Measurements from ENCODE around the gene KDM3B.
"Not testable (repeated sequence)": the region's sequence is repeated elsewhere in the genome, so short reads cannot be mapped to it uniquely, and the experiment has no call there.

KDM3B gene

DNA sequence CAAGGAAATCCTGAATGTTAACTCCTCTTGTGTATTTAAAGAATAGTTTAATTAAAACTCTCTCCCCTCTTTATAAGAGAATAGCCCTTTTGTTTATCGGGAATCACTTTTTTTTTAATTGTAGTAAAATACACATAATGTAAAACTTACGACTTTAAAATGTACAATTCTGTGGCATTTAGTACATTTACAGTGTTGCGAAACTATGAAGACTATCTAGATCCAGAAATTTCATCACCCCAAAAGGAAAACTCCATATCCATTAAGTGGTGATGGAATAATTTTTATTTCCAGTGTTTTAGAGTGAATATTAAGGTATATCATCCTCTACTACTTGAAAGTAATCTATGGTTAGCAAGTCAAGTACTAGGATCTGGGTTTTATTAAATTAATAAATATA lies 36.8 kb downstream of the KDM3B start:
- peaks cover 68% of the 10 kb centered on the region for H3K36me3 ChIP-seq (ENCODE audit: control insufficient read depth, low read length)

DNA sequence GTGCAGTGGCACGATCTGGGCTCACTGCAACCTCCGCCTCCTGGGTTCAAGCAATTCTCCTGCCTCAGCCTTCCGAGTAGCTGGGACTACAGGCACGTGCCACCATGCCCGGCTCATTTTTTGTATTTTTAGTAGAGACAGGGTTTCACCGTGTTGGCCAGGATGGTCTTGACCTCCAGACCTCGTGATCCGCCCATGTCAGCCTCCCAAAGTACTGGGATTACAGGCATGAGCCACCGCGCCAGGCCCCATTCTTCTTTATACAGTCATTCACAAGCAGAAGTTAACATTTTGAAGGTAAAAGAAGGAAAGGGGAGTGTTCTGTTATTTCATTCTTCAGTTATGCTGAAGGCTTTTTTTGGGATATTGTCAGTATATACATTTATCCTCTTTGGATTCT lies 37.4 kb downstream of the KDM3B start:
- not testable (repeated sequence) for H3K27me3 ChIP-seq (ENCODE audit: control insufficient read depth, low read length); H3K4me3 ChIP-seq (ENCODE audit: low read length); H3K79me2 ChIP-seq (ENCODE audit: control insufficient read depth, low read length); H3K4me1 ChIP-seq (ENCODE audit: control insufficient read depth, low read length); H3K9me2 ChIP-seq (replicated peaks; ENCODE audit: control insufficient read depth, low read length); H3K27ac ChIP-seq (ENCODE audit: low read depth, low read length); H4K20me1 ChIP-seq (ENCODE audit: control insufficient read depth, insufficient read depth, low read depth, low read length); H3K9me3 ChIP-seq (ENCODE audit: control insufficient read depth, insufficient read depth, low read length); H3F3A ChIP-seq (ENCODE audit: control insufficient read depth, insufficient read depth); H3K4me2 ChIP-seq (ENCODE audit: low read length)
- H3K36me3 ChIP-seq (ENCODE audit: control insufficient read depth, low read length), result peaks cover 74% of the 10 kb centered on the region

More for the DNA sequence above, 36.8 kb downstream of the KDM3B start:
- Histone ChIP-seq H4K20me1 (ENCODE audit: control insufficient read depth, insufficient read depth, low read depth, low read length) (no peaks in the 10 kb centered on the region), H3F3A (ENCODE audit: control insufficient read depth, insufficient read depth) (no peaks in the 10 kb centered on the region), H3K9me3 (ENCODE audit: control insufficient read depth, insufficient read depth, low read length) (no peaks in the 10 kb centered on the region), H3K27me3 (ENCODE audit: control insufficient read depth, low read length) (no peaks in the 10 kb centered on the region), H3K27ac (ENCODE audit: low read depth, low read length) (no peak overlapping the region), H3K9me2 (replicated peaks; ENCODE audit: control insufficient read depth, low read length) (no peaks in the 10 kb centered on the region), H3K4me1 (ENCODE audit: control insufficient read depth, low read length) (no peaks in the 10 kb centered on the region), H3K4me3 (ENCODE audit: low read length) (no peak overlapping the region), H3K4me2 (ENCODE audit: low read length) (no peak overlapping the region), H3K79me2 (ENCODE audit: control insufficient read depth, low read length) (no peaks in the 10 kb centered on the region)
- no peak for TF ChIP-seq EZH2phosphoT487 (IDR thresholded peaks at IDR 0.05; ENCODE audit: borderline replicate concordance, low read length)
- TF ChIP-seq, protein P1, sequence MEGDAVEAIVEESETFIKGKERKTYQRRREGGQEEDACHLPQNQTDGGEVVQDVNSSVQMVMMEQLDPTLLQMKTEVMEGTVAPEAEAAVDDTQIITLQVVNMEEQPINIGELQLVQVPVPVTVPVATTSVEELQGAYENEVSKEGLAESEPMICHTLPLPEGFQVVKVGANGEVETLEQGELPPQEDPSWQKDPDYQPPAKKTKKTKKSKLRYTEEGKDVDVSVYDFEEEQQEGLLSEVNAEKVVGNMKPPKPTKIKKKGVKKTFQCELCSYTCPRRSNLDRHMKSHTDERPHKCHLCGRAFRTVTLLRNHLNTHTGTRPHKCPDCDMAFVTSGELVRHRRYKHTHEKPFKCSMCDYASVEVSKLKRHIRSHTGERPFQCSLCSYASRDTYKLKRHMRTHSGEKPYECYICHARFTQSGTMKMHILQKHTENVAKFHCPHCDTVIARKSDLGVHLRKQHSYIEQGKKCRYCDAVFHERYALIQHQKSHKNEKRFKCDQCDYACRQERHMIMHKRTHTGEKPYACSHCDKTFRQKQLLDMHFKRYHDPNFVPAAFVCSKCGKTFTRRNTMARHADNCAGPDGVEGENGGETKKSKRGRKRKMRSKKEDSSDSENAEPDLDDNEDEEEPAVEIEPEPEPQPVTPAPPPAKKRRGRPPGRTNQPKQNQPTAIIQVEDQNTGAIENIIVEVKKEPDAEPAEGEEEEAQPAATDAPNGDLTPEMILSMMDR (IDR thresholded peaks at IDR 0.05; ENCODE audit: low read depth, low read length, poor library complexity, severe bottlenecking), result no peak

DNA sequence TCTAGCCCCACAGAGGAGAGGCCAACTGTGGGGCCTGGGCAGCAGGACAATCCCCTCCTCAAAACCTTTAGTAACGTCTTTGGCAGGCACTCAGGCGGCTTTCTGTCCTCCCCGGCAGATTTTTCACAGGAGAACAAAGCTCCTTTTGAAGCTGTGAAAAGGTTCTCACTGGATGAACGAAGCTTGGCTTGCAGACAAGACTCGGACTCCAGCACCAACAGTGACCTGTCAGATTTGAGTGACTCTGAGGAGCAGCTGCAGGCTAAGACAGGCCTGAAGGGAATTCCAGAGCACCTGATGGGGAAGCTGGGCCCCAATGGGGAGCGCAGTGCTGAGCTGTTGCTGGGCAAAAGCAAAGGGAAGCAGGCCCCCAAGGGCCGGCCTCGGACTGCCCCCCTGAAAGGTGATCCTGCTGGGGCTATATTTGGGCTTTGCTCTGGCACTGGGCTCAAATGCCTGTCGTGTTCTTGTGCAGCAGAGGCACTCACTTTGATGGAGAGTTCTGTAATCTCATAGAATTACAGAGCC lies 39.4 kb downstream of the KDM3B start:
- H3K4me3 ChIP-seq (ENCODE audit: low read length), result no peak overlapping the region
- no peaks in the 10 kb centered on the region for H3F3A ChIP-seq (ENCODE audit: control insufficient read depth, insufficient read depth)
- no peaks in the 10 kb centered on the region for H4K20me1 ChIP-seq (ENCODE audit: control insufficient read depth, insufficient read depth, low read depth, low read length)
- H3K79me2 ChIP-seq (ENCODE audit: control insufficient read depth, low read length), result no peaks in the 10 kb centered on the region
- no peaks in the 10 kb centered on the region for H3K4me1 ChIP-seq (ENCODE audit: control insufficient read depth, low read length)
- H3K4me2 ChIP-seq (ENCODE audit: low read length), result no peak overlapping the region
- TF ChIP-seq, protein P1 (IDR thresholded peaks at IDR 0.05; ENCODE audit: low read depth, low read length, poor library complexity, severe bottlenecking), result no peak
- H3K36me3 ChIP-seq (ENCODE audit: control insufficient read depth, low read length), result peaks cover 69% of the 10 kb centered on the region
- H3K9me2 ChIP-seq (replicated peaks; ENCODE audit: control insufficient read depth, low read length), result no peaks in the 10 kb centered on the region
- H3K27ac ChIP-seq (ENCODE audit: low read depth, low read length), result no peak overlapping the region
- H3K9me3 ChIP-seq (ENCODE audit: control insufficient read depth, insufficient read depth, low read length), result no peaks in the 10 kb centered on the region
- no peaks in the 10 kb centered on the region for H3K27me3 ChIP-seq (ENCODE audit: control insufficient read depth, low read length)

DNA sequence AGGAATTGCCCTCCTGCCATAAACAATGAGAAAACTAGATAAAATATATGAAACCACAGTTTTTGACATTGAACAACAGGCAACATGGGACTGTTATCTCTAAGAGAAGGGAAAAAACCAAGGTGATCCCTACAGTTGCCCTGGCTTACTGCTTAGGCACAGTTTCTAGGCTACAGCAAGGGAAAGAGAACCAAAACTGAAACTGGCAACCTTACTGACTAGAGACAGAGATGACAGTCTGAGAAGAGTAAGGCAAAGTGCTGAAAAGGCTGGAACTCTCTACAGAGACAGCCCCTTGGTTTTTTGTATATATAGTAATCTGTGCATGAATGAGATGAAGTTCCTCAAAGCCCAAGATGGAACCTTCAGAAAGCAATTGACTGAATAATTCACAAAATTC lies 50.2 kb downstream of the KDM3B start:
- H3K9me2 ChIP-seq (replicated peaks; ENCODE audit: control insufficient read depth, low read length), result no peaks in the 10 kb centered on the region
- no peak overlapping the region for H3K4me2 ChIP-seq (ENCODE audit: low read length)
- no peaks in the 10 kb centered on the region for H4K20me1 ChIP-seq (ENCODE audit: control insufficient read depth, insufficient read depth, low read depth, low read length)
- peaks cover 3% of the 10 kb centered on the region for H3K4me1 ChIP-seq (ENCODE audit: control insufficient read depth, low read length)
- no peak overlapping the region for H3K4me3 ChIP-seq (ENCODE audit: low read length)
- H3F3A ChIP-seq (ENCODE audit: control insufficient read depth, insufficient read depth), result peaks cover 1% of the 10 kb centered on the region; the same call in 1 of the 2 replicates
- no peaks in the 10 kb centered on the region for H3K9me3 ChIP-seq (ENCODE audit: control insufficient read depth, insufficient read depth, low read length)
- TF ChIP-seq EZH2phosphoT487 (IDR thresholded peaks at IDR 0.05; ENCODE audit: borderline replicate concordance, low read length), result no peak
- TF ChIP-seq, protein P1 (IDR thresholded peaks at IDR 0.05; ENCODE audit: low read depth, low read length, poor library complexity, severe bottlenecking), result no peak
- H3K27ac ChIP-seq (ENCODE audit: low read depth, low read length), result no peak overlapping the region
- H3K79me2 ChIP-seq (ENCODE audit: control insufficient read depth, low read length), result no peaks in the 10 kb centered on the region
- H3K27me3 ChIP-seq (ENCODE audit: control insufficient read depth, low read length), result no peaks in the 10 kb centered on the region
- H3K36me3 ChIP-seq (ENCODE audit: control insufficient read depth, low read length), result peaks cover 69% of the 10 kb centered on the region
